OCI-LY7 (cell line): ENCODE data around the gene FLACC1. TPM values are rescaled to one million over a fixed set of nuclear protein-coding genes. Genes with fewer than 3 reads are reported as not detected.

ENCODE experiments used
- BruUV-seq: library from RNA; stranded (reverse); fragments of 400-500 nt; replicated peaks from 2 replicates; lab custom pipeline; 2021; lab: Mats Ljungman, UMichigan
- CTCF ChIA-PET: fragments of 300-600 bp; sonication (Branson Sonifier 250); formaldehyde crosslinking; loops from one replicate; lab custom pipeline; 2022; ENCODE audit warnings: antibody characterized with exemption; ENCODE audit not compliant: unreplicated experiment; lab: Charles Lee
- POLR2A ChIA-PET: fragments of 300-600 bp; sonication (Branson Sonifier 250); formaldehyde crosslinking; loops from one replicate; lab custom pipeline; 2022; ENCODE audit warnings: antibody characterized with exemption; lab: Charles Lee
- DNase-seq: peaks from one replicate; pipeline ENCODE4 v3.0.0-alpha.2; 2015; ENCODE audit warnings: low spot score
- H2AFZ ChIP-seq: fragments of 200-600 bp; sonication (generic), shearing (Covaris generic); 2 replicates; pipeline ENCODE4 v1.6.1; 2014; ENCODE audit warnings: mild to moderate bottlenecking, antibody characterized with exemption, low read length, moderate library complexity
- H3K27ac ChIP-seq: fragments of 200-600 bp; sonication (generic); 2 replicates; pipeline ENCODE4 v1.5.1; 2014; ENCODE audit warnings: mixed run types, low read depth, mild to moderate bottlenecking, moderate library complexity, low read length, inconsistent platforms; ENCODE audit not compliant: poor library complexity, severe bottlenecking
- H3K36me3 ChIP-seq: fragments of 200-600 bp; sonication (generic); 2 replicates; pipeline ENCODE4 v1.6.1; 2014; ENCODE audit warnings: mild to moderate bottlenecking, antibody characterized with exemption, low read length, moderate library complexity, mixed read lengths; ENCODE audit not compliant: insufficient read depth
- H3K4me1 ChIP-seq: fragments of 200-600 bp; sonication (generic); 2 replicates; pipeline ENCODE4 v1.5.1; 2014; ENCODE audit warnings: mild to moderate bottlenecking, low read length; ENCODE audit not compliant: insufficient read depth, poor library complexity, severe bottlenecking
- H3K4me2 ChIP-seq: fragments of 200-600 bp; sonication (generic); 2 replicates; pipeline ENCODE4 v1.6.1; 2014; ENCODE audit warnings: mild to moderate bottlenecking, low read length
- H3K4me3 ChIP-seq: fragments of 200-600 bp; sonication (generic); 2 replicates; pipeline ENCODE4 v1.5.1; 2014; ENCODE audit warnings: mild to moderate bottlenecking, low read depth, low read length; ENCODE audit not compliant: poor library complexity, severe bottlenecking
- H3K79me2 ChIP-seq: fragments of 200-600 bp; sonication (generic); 2 replicates; pipeline ENCODE4 v1.6.1; 2016; ENCODE audit warnings: low read depth, mild to moderate bottlenecking, low read length, moderate library complexity, mixed read lengths; ENCODE audit not compliant: insufficient read depth
- H3K9me2 ChIP-seq: fragments of 200-600 bp; sonication (generic); 2 replicates; pipeline ENCODE4 v1.6.1; 2016; ENCODE audit warnings: mild to moderate bottlenecking, low read length, mixed read lengths; ENCODE audit not compliant: insufficient read depth
- H3K9me3 ChIP-seq: fragments of 200-600 bp; sonication (generic); 2 replicates; pipeline ENCODE4 v1.6.1; 2014; ENCODE audit warnings: mild to moderate bottlenecking, mixed run types, low read length, mixed read lengths
- H4K20me1 ChIP-seq: fragments of 200-600 bp; sonication (generic); 2 replicates; pipeline ENCODE4 v1.6.1; 2014; ENCODE audit warnings: mild to moderate bottlenecking, antibody characterized with exemption, low read length, moderate library complexity, mixed read lengths; ENCODE audit not compliant: insufficient read depth
- CTCF ChIP-seq: fragments of 200-600 bp; sonication (generic); conservative IDR thresholded peaks from 2 replicates; pipeline ENCODE4 v1.5.1; 2014; ENCODE audit warnings: mild to moderate bottlenecking, antibody characterized with exemption, low read length, moderate library complexity, mixed read lengths
- EZH2phosphoT487 ChIP-seq: fragments of 200-600 bp; sonication (generic); IDR thresholded peaks from 2 replicates; pipeline ENCODE4 v1.6.1; 2018; ENCODE audit warnings: low read depth, borderline replicate concordance, mild to moderate bottlenecking, mixed run types, antibody characterized with exemption, low read length, moderate library complexity, mixed read lengths
- intact Hi-C: fragments of 100-400 bp; cut with micrococcal nuclease; formaldehyde crosslinking; loops from one replicate; pipeline ENCODE4 v1.10.0; 2022; ENCODE audit not compliant: unreplicated experiment
- total RNA-seq, 2 experiments: library from RNA; depleted of rRNA in 1 of 2; stranded (reverse); fragments of >200 nt in 1 of 2; shearing (Covaris generic) in 1 of 2; gene quantifications; 2 replicates each; pipeline ENCODE4 v1.2.3, GENCODE V29; 2014 to 2022

FLACC1 gene
- total RNA-seq, 2 experiments from 2014 or later = 1.2 TPM; not detected in 1

GRCh38 chr2:201403880-201404279, 46.7 kb upstream of the FLACC1 start:
- BruUV-seq = no TSS peak
- no peak overlapping the region for H2AFZ ChIP-seq
- no peaks in the 10 kb centered on the region for H3K4me1 ChIP-seq
- CTCF ChIA-PET = no interaction called here
- POLR2A ChIA-PET = interaction anchor here (0.6 kb wide), 1 partner anchor 207 kb away, joined by 3 read pairs; no protein-coding TSS in a partner anchor
- intact Hi-C loops = no loop called here
- DNase-seq = no peak
- no peak overlapping the region for H3K4me2 ChIP-seq
- no peaks in the 10 kb centered on the region for H4K20me1 ChIP-seq
- H3K9me3 ChIP-seq = no peaks in the 10 kb centered on the region
- H3K36me3 ChIP-seq = peaks cover 10% of the 10 kb centered on the region; the same call in 1 of the 2 replicates
- no peaks in the 10 kb centered on the region for H3K79me2 ChIP-seq
- TF ChIP-seq EZH2phosphoT487 (no peak), CTCF (no peak)
- H3K9me2 ChIP-seq = no peaks in the 10 kb centered on the region
- H3K27ac ChIP-seq = no peak overlapping the region
- no peak overlapping the region for H3K4me3 ChIP-seq

GRCh38 chr2:201402651-201403562, 45.8 kb upstream of the FLACC1 start:
- Histone ChIP-seq H3K36me3 (peaks cover 14% of the 10 kb centered on the region), H3K4me2 (no peak overlapping the region), H3K4me1 (no peaks in the 10 kb centered on the region), H3K9me2 (no peaks in the 10 kb centered on the region), H3K4me3 (no peak overlapping the region), H2AFZ (no peak overlapping the region), H3K79me2 (no peaks in the 10 kb centered on the region), H3K9me3 (no peaks in the 10 kb centered on the region), H4K20me1 (no peaks in the 10 kb centered on the region), H3K27ac (no peak overlapping the region)
- ChIA-PET CTCF (no interaction called here), POLR2A (interaction anchor here (0.6 to 1.6 kb wide), 2 partner anchors 13 to 96 kb away, joined by 3 to 6 read pairs; no protein-coding TSS in a partner anchor)
- no peak for DNase-seq
- no TSS peak for BruUV-seq
- TF ChIP-seq CTCF = no peak
- no peak for TF ChIP-seq EZH2phosphoT487
- intact Hi-C loops = no loop called here

- H3K4me2 ChIP-seq = no peak overlapping the region
- TF ChIP-seq CTCF = no peak
- TF ChIP-seq EZH2phosphoT487 = no peak
- H3K36me3 ChIP-seq = peaks cover 25% of the 10 kb centered on the region
- H3K9me2 ChIP-seq = no peaks in the 10 kb centered on the region
- intact Hi-C loops = no loop called here
- no peaks in the 10 kb centered on the region for H3K4me1 ChIP-seq
- no peak for DNase-seq
- ChIA-PET POLR2A (interaction anchor here (0.7 to 1.6 kb wide), 2 partner anchors 12 to 534 kb away, joined by 5 to 6 read pairs; no protein-coding TSS in a partner anchor), CTCF (no interaction called here)
- no peak overlapping the region for H2AFZ ChIP-seq
- H3K79me2 ChIP-seq = no peaks in the 10 kb centered on the region
- H3K4me3 ChIP-seq = no peak overlapping the region
- H4K20me1 ChIP-seq = no peaks in the 10 kb centered on the region
- no peaks in the 10 kb centered on the region for H3K9me3 ChIP-seq
- H3K27ac ChIP-seq = no peak overlapping the region
- no TSS peak for BruUV-seq
Measured at GRCh38 chr2:201401815-201402214, 44.7 kb upstream of the FLACC1 start.
